Chondrocyte (in vitro differentiated cells): ENCODE measurements around the gene TMEM135. TPM values are rescaled to one million over a fixed set of nuclear protein-coding genes. Genes with fewer than 3 reads are reported as not detected.

Experiments
- DNase-seq: peaks from one replicate; pipeline ENCODE4 v3.0.0; 2021; ENCODE audit warnings: mixed read lengths, low spot score
- H3K27ac Mint-ChIP-seq: one replicate; pipeline ENCODE4 v1.8.0; 2021; ENCODE audit warnings: mild to moderate bottlenecking, moderate library complexity, mixed read lengths; ENCODE audit not compliant: unreplicated experiment
- H3K27me3 Mint-ChIP-seq: 2 replicates; pipeline ENCODE4 v1.8.0; 2021; ENCODE audit warnings: low read depth, mixed read lengths
- H3K36me3 Mint-ChIP-seq: 2 replicates; pipeline ENCODE4 v1.8.0; 2021; ENCODE audit warnings: low read depth, mixed read lengths
- H3K4me1 Mint-ChIP-seq: 2 replicates; pipeline ENCODE4 v1.8.0; 2021; ENCODE audit warnings: low read depth, mild to moderate bottlenecking, mixed read lengths
- H3K4me3 Mint-ChIP-seq: one replicate; pipeline ENCODE4 v1.8.0; 2021; ENCODE audit warnings: mild to moderate bottlenecking, moderate library complexity, mixed read lengths; ENCODE audit not compliant: unreplicated experiment
- H3K9me3 Mint-ChIP-seq: 2 replicates; pipeline ENCODE4 v1.8.0; 2021; ENCODE audit warnings: low read depth, mixed read lengths
- total RNA-seq: library from RNA; stranded (reverse); gene quantifications from 3 replicates; pipeline ENCODE4 v1.2.1, GENCODE V29; 2021
- TF ChIP-seq, protein P1 (sequence below): fragments of 200-600 bp; sonication (generic); IDR thresholded peaks from 2 replicates; pipeline ENCODE4 v1.5.0; 2021; ENCODE audit warnings: antibody characterized with exemption, mild to moderate bottlenecking, moderate library complexity

Gene TMEM135
- total RNA-seq, 1 donor from 2014 or later: 13.3 TPM

DNA sequence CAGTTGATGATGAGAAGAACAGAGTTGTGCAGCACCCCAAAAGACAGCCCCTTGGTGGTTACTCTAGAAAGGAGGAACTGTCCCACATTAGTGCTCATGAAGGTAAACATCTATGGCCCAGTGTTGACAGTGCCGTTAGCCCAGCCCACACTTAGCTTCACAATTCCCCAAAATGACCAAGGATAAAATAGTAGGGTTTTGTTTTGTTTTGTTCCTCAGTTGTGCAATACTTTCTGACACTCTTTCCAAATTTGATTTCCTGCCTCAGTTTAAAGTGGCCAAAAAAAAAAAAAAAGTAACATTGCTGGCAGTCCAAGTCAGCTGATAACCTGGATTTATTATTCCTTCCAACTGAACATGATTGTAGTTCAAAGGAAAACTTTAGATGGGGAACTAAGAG is 269.4 kb downstream of the TMEM135 start:
- Mint-ChIP-seq H3K4me1 (no peaks in the 10 kb centered on the region), H3K27ac (no peak overlapping the region), H3K36me3 (no peaks in the 10 kb centered on the region), H3K9me3 (no peaks in the 10 kb centered on the region), H3K27me3 (no peaks in the 10 kb centered on the region), H3K4me3 (no peak overlapping the region)
- no peak for DNase-seq
- TF ChIP-seq, protein P1, sequence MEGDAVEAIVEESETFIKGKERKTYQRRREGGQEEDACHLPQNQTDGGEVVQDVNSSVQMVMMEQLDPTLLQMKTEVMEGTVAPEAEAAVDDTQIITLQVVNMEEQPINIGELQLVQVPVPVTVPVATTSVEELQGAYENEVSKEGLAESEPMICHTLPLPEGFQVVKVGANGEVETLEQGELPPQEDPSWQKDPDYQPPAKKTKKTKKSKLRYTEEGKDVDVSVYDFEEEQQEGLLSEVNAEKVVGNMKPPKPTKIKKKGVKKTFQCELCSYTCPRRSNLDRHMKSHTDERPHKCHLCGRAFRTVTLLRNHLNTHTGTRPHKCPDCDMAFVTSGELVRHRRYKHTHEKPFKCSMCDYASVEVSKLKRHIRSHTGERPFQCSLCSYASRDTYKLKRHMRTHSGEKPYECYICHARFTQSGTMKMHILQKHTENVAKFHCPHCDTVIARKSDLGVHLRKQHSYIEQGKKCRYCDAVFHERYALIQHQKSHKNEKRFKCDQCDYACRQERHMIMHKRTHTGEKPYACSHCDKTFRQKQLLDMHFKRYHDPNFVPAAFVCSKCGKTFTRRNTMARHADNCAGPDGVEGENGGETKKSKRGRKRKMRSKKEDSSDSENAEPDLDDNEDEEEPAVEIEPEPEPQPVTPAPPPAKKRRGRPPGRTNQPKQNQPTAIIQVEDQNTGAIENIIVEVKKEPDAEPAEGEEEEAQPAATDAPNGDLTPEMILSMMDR: no peak

DNA sequence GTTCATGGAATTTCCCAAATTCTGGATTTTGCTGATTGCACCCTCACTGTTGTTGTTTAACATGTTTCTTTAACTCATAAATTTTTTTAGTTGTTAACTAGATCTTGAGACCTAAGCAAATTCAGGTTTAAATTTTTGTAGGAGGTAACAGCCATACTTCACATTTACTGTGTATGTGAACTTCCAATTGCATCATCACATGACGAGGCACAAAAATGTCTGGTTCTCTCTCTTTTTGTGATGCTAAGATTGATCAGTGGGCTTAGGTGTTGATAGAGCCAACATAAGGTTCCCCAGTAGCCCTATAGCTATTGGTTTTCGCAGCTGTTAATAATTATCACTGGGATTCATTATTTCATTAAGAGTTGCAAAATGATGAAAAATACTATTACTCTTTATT is 277.5 kb downstream of the TMEM135 start:
- TF ChIP-seq, protein P1: no peak
- no peaks in the 10 kb centered on the region for H3K4me1 Mint-ChIP-seq
- H3K9me3 Mint-ChIP-seq: no peaks in the 10 kb centered on the region
- no peak for DNase-seq
- H3K36me3 Mint-ChIP-seq: peaks cover 2% of the 10 kb centered on the region
- H3K27ac Mint-ChIP-seq: no peak overlapping the region
- H3K27me3 Mint-ChIP-seq: no peaks in the 10 kb centered on the region
- no peak overlapping the region for H3K4me3 Mint-ChIP-seq

DNA sequence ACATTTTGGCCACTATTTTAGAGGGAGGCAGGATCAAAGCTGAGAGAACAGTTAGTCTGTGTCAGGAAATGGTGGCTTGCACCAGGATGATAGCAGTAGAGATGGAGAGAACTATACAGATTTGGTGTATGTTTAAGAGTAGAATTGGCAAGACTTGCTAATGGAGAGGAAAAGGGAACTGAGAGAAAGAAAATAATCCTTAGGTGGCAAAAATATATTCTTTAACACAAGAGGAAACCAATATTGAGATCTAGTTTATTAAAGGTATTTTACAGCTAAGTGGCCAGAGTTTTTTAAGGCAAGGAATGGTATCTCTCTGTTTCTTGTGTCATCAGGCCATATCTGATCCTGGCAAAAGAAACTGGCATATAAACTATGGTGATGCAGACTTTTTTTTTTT is 278.8 kb downstream of the TMEM135 start:
- Mint-ChIP-seq H3K36me3 (peaks cover 2% of the 10 kb centered on the region), H3K27me3 (no peaks in the 10 kb centered on the region), H3K27ac (no peak overlapping the region), H3K4me1 (no peaks in the 10 kb centered on the region), H3K4me3 (no peak overlapping the region), H3K9me3 (no peaks in the 10 kb centered on the region)
- TF ChIP-seq, protein P1: no peak
- DNase-seq: no peak

DNA sequence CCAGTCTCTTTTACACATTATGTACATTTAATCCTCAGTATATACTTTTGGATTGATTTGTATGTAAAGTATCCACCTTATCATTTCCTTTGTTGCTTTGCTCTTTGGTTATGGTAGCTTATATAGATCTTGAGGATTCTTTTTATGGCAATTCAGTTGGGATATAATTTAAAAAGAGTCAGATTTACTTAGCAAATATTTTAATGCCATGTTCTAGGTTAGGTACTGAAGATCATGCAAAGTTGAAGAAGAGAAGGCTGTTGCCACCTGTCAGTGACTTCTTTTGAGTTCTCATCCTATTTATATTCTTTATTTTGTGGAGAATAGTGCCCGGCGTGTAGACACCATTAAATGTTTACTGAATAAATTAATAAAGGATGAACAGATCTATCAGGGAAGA is 279.7 kb downstream of the TMEM135 start:
- DNase-seq: no peak
- Mint-ChIP-seq H3K9me3 (no peaks in the 10 kb centered on the region), H3K4me3 (no peak overlapping the region), H3K36me3 (peaks cover 5% of the 10 kb centered on the region), H3K27me3 (no peaks in the 10 kb centered on the region), H3K27ac (no peak overlapping the region), H3K4me1 (no peaks in the 10 kb centered on the region)
- TF ChIP-seq, protein P1: no peak

DNA sequence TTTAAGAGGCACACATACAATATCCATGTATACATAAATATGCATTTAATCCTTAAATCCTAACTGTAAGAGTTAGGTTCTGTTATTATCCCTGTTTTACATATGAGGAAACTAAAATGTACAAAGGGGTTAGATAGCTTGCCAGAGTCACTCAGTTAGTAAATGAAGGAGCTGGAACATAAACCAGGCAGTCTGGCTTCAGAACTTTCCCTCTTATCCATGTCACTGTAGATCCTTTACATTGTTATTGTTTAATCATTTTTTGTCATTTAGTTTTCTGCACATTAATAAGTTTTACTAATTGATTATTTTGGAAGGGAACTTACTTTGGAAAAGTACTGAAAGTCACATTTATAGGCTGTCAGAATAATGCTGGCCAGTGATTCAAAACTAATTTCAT is 282.4 kb downstream of the TMEM135 start:
- H3K9me3 Mint-ChIP-seq: no peaks in the 10 kb centered on the region
- no peak overlapping the region for H3K4me3 Mint-ChIP-seq
- no peak overlapping the region for H3K27ac Mint-ChIP-seq
- no peak for DNase-seq
- peaks cover 3% of the 10 kb centered on the region for H3K36me3 Mint-ChIP-seq
- no peaks in the 10 kb centered on the region for H3K27me3 Mint-ChIP-seq
- TF ChIP-seq, protein P1: no peak
- peaks cover 5% of the 10 kb centered on the region for H3K4me1 Mint-ChIP-seq
